ENCODE data around the gene ZNF273. TPM values are rescaled to one million over a fixed set of nuclear protein-coding genes. Genes with fewer than 3 reads are reported as not detected.

ZNF273 gene
- polyA plus RNA-seq, 1 donor from 2014 or later = 21.7 TPM

DNA sequence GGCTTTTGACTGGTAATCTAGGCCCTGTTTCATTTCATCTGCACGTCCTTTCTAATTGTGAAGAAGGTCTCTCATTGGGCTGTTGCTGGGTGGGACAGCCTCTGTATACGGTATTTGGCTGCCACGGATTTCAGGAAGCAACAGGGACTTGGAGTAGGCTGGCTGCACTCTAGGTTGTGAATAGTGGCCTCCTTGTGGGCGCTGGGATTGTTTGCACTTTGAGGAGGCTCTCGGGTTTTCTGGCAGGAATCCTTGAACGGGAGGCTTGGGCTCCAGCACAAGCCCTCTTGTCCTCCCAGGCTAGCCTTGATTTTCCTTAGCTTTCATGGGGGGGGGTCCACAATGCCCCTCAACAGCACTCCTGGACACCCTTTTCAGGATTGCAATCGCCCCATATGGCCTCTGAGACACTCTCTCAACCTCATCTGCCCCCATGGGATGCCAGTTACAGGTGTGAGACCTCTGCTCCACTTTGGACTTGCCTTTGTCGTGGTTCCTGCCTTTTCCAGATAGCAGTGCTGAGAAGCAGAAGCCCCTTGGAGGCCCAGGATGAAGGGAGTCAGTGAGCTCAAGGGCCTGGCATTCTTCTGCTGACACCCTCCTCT, 33.9 kb upstream of the ZNF273 start:
- H3K4me2 ChIP-seq (ENCODE audit: low read length) = no peak overlapping the region
- no peaks in the 10 kb centered on the region for H3K27me3 ChIP-seq (ENCODE audit: insufficient read depth, low read depth, low read length)
- no peaks in the 10 kb centered on the region for H3F3A ChIP-seq (ENCODE audit: insufficient read depth, low read length, poor library complexity, severe bottlenecking)
- H3K9ac ChIP-seq (ENCODE audit: low read length) = no peak overlapping the region
- no peaks in the 10 kb centered on the region for H3K36me3 ChIP-seq (ENCODE audit: insufficient read depth, low read length)
- H3K79me2 ChIP-seq (replicated peaks; ENCODE audit: insufficient read depth, low read length) = no peaks in the 10 kb centered on the region
- no peaks in the 10 kb centered on the region for H4K20me1 ChIP-seq (ENCODE audit: insufficient read depth)
- no peak overlapping the region for H3K27ac ChIP-seq (ENCODE audit: low read length)
- no peak for TF ChIP-seq EZH2 (IDR thresholded peaks at IDR 0.05; ENCODE audit: borderline replicate concordance, insufficient read depth, low read length, poor library complexity, severe bottlenecking)
- TF ChIP-seq, protein P1, sequence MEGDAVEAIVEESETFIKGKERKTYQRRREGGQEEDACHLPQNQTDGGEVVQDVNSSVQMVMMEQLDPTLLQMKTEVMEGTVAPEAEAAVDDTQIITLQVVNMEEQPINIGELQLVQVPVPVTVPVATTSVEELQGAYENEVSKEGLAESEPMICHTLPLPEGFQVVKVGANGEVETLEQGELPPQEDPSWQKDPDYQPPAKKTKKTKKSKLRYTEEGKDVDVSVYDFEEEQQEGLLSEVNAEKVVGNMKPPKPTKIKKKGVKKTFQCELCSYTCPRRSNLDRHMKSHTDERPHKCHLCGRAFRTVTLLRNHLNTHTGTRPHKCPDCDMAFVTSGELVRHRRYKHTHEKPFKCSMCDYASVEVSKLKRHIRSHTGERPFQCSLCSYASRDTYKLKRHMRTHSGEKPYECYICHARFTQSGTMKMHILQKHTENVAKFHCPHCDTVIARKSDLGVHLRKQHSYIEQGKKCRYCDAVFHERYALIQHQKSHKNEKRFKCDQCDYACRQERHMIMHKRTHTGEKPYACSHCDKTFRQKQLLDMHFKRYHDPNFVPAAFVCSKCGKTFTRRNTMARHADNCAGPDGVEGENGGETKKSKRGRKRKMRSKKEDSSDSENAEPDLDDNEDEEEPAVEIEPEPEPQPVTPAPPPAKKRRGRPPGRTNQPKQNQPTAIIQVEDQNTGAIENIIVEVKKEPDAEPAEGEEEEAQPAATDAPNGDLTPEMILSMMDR (IDR thresholded peaks at IDR 0.05; ENCODE audit: poor library complexity, severe bottlenecking) = no peak
- H3K9me3 ChIP-seq (ENCODE audit: low read length) = peaks cover 13% of the 10 kb centered on the region
- H3K4me3 ChIP-seq (ENCODE audit: low read length) = no peak overlapping the region
- no peak overlapping the region for H2AFZ ChIP-seq (ENCODE audit: low read depth, low read length)
- H3K9me2 ChIP-seq (ENCODE audit: insufficient read depth, low read length) = no peaks in the 10 kb centered on the region

DNA sequence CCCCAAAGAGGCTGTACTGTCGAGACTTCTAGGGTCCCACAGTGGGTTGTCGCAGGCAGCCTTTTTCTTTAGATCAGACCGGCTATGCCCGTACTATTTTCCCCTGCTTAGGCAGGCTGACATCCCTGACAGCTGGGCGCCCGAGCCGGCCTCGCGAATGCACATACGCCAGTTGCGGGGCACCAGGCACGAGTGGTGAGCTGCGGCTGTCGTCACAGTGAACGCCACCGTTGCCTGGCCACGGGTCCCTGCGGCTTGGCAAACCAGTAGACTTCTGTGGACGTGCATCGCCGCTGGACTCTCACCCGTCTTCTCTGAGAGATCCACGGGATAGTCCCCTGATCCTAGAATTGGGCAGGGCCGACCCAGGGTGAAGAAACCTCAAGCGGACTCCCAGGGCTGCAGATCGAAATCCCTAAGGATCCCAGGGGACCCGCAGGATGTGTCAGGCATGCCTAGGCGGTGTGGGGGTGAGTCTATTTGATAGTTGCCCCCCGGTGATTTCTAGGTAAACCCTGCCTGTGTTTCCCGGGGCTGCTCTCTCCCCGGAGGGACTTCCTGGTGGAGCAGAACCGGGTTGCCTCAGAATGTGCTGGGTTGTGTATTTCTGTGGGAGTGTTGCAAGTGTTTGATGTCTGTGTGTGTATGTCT, 33.0 kb upstream of the ZNF273 start:
- H2AFZ ChIP-seq (ENCODE audit: low read depth, low read length) = no peak overlapping the region
- H3K79me2 ChIP-seq (replicated peaks; ENCODE audit: insufficient read depth, low read length) = no peaks in the 10 kb centered on the region
- H3F3A ChIP-seq (ENCODE audit: insufficient read depth, low read length, poor library complexity, severe bottlenecking) = no peaks in the 10 kb centered on the region
- H3K9me2 ChIP-seq (ENCODE audit: insufficient read depth, low read length) = no peaks in the 10 kb centered on the region
- H3K4me2 ChIP-seq (ENCODE audit: low read length) = no peak overlapping the region
- peaks cover 17% of the 10 kb centered on the region for H3K9me3 ChIP-seq (ENCODE audit: low read length)
- no peak overlapping the region for H3K4me3 ChIP-seq (ENCODE audit: low read length)
- H3K27me3 ChIP-seq (ENCODE audit: insufficient read depth, low read depth, low read length) = no peaks in the 10 kb centered on the region
- no peak overlapping the region for H3K9ac ChIP-seq (ENCODE audit: low read length)
- H3K36me3 ChIP-seq (ENCODE audit: insufficient read depth, low read length) = no peaks in the 10 kb centered on the region
- no peaks in the 10 kb centered on the region for H4K20me1 ChIP-seq (ENCODE audit: insufficient read depth)
- no peak overlapping the region for H3K27ac ChIP-seq (ENCODE audit: low read length)
- TF ChIP-seq TAF1 (IDR thresholded peaks at IDR 0.05; ENCODE audit: low read depth) = no peak
- no peak for TF ChIP-seq EP300 (conservative IDR thresholded peaks at IDR 0.05; ENCODE audit: poor library complexity, severe bottlenecking)
- no peak for TF ChIP-seq EZH2 (IDR thresholded peaks at IDR 0.05; ENCODE audit: borderline replicate concordance, insufficient read depth, low read length, poor library complexity, severe bottlenecking)
- TF ChIP-seq SMC3 (conservative IDR thresholded peaks at IDR 0.05; ENCODE audit: poor library complexity) = no peak
- TF ChIP-seq, protein P2, sequence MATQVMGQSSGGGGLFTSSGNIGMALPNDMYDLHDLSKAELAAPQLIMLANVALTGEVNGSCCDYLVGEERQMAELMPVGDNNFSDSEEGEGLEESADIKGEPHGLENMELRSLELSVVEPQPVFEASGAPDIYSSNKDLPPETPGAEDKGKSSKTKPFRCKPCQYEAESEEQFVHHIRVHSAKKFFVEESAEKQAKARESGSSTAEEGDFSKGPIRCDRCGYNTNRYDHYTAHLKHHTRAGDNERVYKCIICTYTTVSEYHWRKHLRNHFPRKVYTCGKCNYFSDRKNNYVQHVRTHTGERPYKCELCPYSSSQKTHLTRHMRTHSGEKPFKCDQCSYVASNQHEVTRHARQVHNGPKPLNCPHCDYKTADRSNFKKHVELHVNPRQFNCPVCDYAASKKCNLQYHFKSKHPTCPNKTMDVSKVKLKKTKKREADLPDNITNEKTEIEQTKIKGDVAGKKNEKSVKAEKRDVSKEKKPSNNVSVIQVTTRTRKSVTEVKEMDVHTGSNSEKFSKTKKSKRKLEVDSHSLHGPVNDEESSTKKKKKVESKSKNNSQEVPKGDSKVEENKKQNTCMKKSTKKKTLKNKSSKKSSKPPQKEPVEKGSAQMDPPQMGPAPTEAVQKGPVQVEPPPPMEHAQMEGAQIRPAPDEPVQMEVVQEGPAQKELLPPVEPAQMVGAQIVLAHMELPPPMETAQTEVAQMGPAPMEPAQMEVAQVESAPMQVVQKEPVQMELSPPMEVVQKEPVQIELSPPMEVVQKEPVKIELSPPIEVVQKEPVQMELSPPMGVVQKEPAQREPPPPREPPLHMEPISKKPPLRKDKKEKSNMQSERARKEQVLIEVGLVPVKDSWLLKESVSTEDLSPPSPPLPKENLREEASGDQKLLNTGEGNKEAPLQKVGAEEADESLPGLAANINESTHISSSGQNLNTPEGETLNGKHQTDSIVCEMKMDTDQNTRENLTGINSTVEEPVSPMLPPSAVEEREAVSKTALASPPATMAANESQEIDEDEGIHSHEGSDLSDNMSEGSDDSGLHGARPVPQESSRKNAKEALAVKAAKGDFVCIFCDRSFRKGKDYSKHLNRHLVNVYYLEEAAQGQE (IDR thresholded peaks at IDR 0.05; ENCODE audit: borderline replicate concordance) = no peak
- TF ChIP-seq POLR2AphosphoS5 (IDR thresholded peaks at IDR 0.05) = no peak
- TF ChIP-seq MXI1 (conservative IDR thresholded peaks at IDR 0.05; ENCODE audit: poor library complexity, severe bottlenecking) = no peak
- TF ChIP-seq, protein P1 (IDR thresholded peaks at IDR 0.05; ENCODE audit: poor library complexity, severe bottlenecking) = no peak
- no peak for TF ChIP-seq RAD21 (conservative IDR thresholded peaks at IDR 0.05)
